K562 treated with DMSO at 1 percent for 12 hours (cell line): ENCODE measurements around the gene MYT1. TPM values are rescaled to one million over a fixed set of nuclear protein-coding genes. Genes with fewer than 3 reads are reported as not detected.

Source experiments
- total RNA-seq: library from RNA; unstranded; fragments of 300-600 nt; gene quantifications from 2 replicates; pipeline ENCODE4 v1.2.3, GENCODE V29; 2022; ENCODE audit not compliant: insufficient read depth

MYT1 gene
- total RNA-seq, result 0.10 TPM in 1 of 2 replicates, not detected in the other

GRCh38 chr20:64164123-64164836 lies at the start of gene MYT1:
MYT1 (plus strand) TSS chr20:64164452; CDS start chr20:64198862, 34,410 bp downstream.

DNA sequence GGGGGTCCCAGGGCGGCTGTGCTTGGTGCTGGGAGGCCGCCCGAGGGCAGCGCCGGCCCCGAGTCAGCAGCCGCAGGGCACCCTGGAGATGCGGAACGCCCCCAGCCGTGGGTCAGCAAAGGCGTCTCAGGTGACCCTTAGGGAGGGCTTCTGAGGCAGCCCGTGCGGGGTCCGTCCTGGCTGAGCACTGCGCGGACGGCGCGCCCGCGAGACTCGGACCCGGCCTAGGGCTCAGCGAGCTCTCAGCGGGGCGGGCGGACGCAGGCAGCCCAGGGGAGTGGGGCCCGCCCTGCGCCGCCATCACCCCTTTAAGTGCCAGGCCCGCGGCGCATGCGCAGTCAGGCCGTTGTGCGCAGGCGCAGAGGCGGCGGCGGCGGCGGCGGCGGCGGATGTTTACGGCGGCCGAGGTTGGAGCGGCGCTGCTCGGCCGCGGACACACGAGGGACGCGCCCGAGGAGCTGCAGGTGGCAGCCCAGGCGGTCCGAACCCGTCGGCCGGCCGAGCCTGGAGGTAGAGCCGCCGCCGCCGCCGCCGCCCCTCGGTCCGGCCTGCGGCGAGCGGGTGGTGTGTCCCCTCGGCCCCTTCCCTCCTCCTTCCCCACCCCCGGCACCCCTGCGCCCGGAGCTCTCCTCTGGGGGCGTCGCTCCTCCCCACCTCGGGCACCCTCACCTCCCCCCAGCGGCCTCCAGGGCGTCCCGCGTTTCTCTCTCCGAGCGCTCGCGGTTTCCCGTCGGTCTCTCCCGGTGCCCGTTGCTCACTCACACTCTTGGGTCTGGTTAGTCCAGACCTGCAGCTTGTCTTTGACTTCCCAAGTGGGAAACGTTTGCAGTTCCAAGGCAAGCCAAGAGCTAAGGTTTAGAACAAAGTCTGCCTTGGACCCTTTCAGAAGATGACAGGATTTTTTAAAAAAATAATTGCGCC lies 91.4 kb downstream of the MYT1 start, which contains the start of gene PCMTD2:
Gene PCMTD2, plus strand, starts transcription at position 388 of the 921 bp plus-strand sequence. CDS start 4,218 bp downstream, outside the sequence.

Other genes starting within 250 kb of the MYT1 start
- gene UCKL1, start 208.0 kb upstream of the MYT1 start, total RNA-seq, result 35.1 and 41.2 TPM in 2 replicates
- 5.5 and 11.2 TPM in 2 replicates for gene ZNF512B, start 194.5 kb upstream of the MYT1 start, total RNA-seq
- gene SAMD10, start 184.8 kb upstream of the MYT1 start, total RNA-seq, result 3.7 and 4.3 TPM in 2 replicates
- gene PRPF6, start 183.3 kb upstream of the MYT1 start, total RNA-seq, result 83.2 and 90.5 TPM in 2 replicates
- gene C20orf204, start 128.3 kb upstream of the MYT1 start, total RNA-seq, result 1.1 and 1.8 TPM in 2 replicates
- gene SOX18, start 114.8 kb upstream of the MYT1 start, total RNA-seq, result 12.2 and 16.2 TPM in 2 replicates
- 26.3 and 31.7 TPM in 2 replicates for gene TCEA2, start 101.3 kb upstream of the MYT1 start, total RNA-seq
- gene RGS19, start 84.9 kb upstream of the MYT1 start, total RNA-seq, result 21.7 and 24.9 TPM in 2 replicates
- 0.77 and 1.7 TPM in 2 replicates for gene OPRL1, start 84.4 kb upstream of the MYT1 start, total RNA-seq
- not detected in 2 replicates for gene LKAAEAR1, start 80.1 kb upstream of the MYT1 start, total RNA-seq
- not detected in 2 replicates for gene NPBWR2, start 56.9 kb upstream of the MYT1 start, total RNA-seq
- gene PCMTD2, start 91.3 kb downstream of the MYT1 start, total RNA-seq, result 9.2 and 32.1 TPM in 2 replicates